Ovary (tissue), 3 donors: ENCODE data around the gene PAFAH1B1.
"Not testable (repeated sequence)": the region's sequence is repeated elsewhere in the genome, so short reads cannot be mapped to it uniquely, and the experiment has no call there.

ENCODE experiments used
- CTCF ChIP-seq, 3 donors: fragments of 450-650 bp in 2 of 3; fragments of 200-600 bp in 1 of 3; IDR thresholded peaks; one replicate each; pipeline versions ENCODE4 v1.5.1 to v1.8.0; 2016 to 2022; ENCODE audit warnings: antibody characterized with exemption in 3 of 3, mild to moderate bottlenecking in 1 of 3
- POLR2A ChIP-seq: fragments of 450-650 bp; IDR thresholded peaks from one replicate; pipeline ENCODE4 v1.6.1; 2017; ENCODE audit warnings: antibody characterized with exemption, mild to moderate bottlenecking, moderate library complexity
- donor health status: DM: no; HTN: no; CAD: no.

GRCh38 chr17:2621951-2622405, 28.5 kb downstream of the PAFAH1B1 start:
- TF ChIP-seq POLR2A; CTCF (IDR thresholded peaks at IDR 0.05): not testable (repeated sequence)
